CD4-positive, alpha-beta T cell treated with Interleukin-10 for 1 hour (primary cell): ENCODE results near the gene SGK1.

ENCODE experiments used
- DNase-seq: peaks from one replicate; pipeline ENCODE4 v3.0.0-alpha.2; 2020

Gene SGK1

GRCh38 chr6:134317471-134318131 lies at the start of gene SGK1:
SGK1 (minus strand) TSS chr6:134318112; CDS start chr6:134317460, 652 bp downstream.
- peak; percentile 23 for DNase-seq

DNA sequence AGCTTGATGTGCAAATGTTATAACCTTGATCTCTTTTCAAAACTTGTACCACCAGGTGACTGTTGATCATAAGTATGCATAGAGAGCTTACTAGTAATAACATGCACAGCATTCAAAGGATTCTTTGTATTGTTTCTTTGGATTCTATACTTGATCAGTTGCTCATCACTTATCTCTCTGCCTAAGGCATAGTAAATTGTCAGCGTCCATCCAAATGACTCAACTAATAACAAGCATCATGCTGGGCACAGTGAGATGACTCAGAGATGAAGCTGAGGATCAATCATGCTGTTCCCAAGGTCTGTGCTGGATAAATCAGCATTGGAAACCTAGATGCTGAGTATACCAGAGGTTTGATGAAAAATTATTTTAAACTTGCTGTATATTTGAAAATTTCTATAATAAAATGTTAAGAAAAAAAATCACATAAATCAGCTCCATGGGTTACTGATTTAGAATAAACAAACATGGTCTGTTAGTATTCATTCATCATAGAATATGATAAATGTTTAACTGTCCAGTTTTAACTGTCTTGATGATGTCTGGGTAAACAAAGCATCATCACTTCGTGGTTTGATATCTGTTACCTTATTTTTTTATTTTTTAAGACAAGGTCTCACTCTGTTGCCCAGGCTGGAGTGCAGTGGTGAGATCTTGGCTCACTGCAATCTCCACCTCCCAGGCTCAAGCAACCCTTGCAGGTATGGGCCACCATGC lies 45.6 kb upstream of the SGK1 start:
- DNase-seq, result no peak

- no peak for DNase-seq
Observed at GRCh38 chr6:134361011-134361410, 43.1 kb upstream of the SGK1 start.

DNA sequence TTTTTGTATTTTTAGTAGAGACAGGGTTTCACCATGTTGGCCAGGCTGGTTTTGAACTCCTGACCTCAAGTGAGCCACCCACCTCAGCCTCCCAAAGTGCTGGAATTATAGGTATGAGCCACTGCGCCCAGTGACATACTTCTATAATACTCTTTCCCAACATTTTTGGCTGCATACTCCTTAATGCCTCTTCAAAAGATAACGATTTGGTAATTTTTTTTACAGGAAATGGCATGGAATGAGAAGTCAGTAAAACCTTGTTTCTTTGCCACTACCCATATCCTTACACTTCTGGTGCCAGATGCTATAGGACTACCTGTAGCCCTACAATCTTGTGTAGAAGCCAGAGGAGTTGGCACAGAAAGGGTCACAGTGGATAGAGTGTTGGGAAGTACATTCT lies 41.4 kb upstream of the SGK1 start:
- no peak for DNase-seq

DNA sequence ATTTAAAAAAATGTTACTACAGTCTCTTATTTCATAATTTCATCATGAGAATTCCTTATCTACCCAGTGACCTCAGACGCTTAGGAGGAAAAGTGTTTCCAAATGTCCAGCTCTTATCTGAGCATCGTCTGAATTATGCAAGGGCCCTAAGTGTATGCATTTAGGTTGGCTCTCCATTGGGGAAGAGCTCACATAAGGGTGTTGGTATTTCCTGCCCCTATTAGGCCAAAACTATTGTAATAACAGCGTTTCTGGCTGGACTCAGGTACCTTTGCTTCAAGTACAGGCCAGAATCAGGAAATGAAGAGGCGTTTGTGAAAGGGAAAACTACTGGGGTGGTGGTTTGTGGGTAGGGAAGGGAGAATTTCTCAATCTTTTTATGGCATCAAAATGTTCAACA lies 40.4 kb upstream of the SGK1 start:
- DNase-seq, result no peak

GRCh38 chr6:134357022-134357487 lies 39.1 kb upstream of the SGK1 start:
- DNase-seq, result no peak

DNA sequence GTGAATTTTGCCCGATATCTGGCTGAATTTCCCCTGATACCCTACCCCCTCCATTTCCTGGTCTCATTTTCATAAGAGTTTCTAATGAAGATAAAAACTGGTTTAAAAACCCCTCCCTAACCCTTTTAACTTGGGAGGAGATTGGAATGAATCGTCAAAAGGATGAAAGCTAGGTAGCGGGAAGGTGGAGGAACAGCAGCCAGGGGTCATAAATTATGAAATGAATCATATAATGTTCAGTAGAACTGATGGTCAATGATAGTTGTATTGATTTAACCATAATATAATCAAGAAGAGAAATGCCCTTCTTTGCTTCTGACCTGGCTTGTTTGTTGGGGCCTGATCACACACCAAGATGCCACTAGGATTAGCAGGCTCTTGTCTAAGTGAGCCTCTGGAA lies 38.5 kb upstream of the SGK1 start:
- no peak for DNase-seq

DNA sequence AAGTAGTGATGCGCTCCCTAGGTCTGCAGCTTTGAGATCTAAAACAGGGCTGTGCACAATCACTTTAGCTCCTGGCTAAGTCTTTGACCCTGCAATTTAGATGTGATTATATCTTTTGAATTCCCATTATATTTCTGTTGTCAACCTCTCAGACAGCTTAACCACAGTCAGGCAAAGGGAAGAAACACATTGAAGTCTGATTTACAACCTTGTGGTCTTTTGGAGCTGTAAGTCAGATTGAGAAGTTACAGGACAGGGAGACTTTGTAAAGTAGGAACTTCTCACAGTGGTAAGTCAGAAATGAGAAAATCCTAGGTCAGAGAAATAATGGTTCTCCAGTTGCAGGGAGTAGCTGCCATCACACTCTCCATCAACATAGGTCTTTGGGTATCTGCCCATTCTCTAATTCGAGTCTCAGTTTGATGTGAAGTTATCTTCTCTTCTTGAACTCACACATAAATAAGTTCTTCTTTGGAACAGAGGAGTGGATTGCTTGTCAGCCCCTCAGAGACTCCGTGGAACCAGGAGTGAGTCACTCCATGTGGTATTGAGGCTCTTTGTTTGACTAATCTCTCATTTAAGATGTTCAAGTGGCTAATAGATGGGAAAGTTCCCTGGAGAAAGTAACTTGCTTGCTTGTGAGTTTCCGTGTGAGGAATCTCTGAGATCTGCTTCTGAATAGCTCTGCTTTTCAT lies 35.0 kb upstream of the SGK1 start:
- no peak for DNase-seq

- DNase-seq, result peak; percentile 19
Observed at GRCh38 chr6:134351615-134352474, 33.9 kb upstream of the SGK1 start.

GRCh38 chr6:134347885-134348805 lies 30.2 kb upstream of the SGK1 start:
- no peak for DNase-seq

DNA sequence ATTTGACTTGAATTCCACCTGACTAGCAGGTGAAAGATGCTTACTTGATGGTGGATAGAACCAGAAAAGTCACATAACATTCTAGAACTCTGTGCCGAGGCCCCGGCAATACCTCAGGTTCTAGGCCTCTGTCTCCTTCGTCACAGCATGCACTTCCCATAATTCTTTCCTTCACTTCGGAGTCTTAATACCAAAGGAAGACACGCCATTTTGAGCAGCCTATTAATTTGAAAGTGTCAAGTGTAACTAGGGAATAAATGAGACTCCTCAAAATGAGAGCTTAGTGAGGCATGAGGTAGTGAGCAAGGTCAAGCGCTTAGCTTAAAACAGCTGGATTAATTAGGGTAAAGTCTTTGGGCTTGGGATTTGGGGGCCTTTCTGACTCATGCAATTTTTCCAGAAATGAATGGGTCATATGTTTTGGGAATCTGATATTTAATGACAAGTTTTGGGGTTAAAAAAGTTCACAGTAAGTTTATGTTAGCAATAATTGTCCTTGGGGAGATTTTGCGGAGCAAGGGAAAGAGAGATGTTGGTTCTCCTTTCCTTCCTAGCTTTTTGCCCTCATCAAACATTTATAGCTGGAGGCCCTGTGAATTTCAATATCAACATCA lies 29.1 kb upstream of the SGK1 start:
- no peak for DNase-seq

DNA sequence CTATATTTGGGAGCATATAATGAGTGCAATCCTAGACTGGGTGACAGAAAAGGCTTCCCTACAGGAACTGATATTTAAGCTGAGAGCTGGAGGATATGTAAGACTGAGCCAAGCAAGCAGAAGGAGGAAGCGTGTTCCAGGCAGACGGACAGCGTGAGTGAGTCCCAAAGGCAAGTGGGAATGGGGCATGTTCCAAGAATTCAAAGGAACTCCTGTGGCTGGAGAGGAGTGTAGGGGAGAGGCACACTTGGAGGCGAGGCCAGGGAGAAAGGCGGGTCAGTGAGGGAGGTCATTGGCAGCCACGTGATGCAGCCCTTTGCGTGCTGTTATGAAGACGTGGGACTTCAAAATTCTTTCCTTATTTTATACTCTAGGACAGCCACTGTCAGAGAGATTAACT lies 27.9 kb upstream of the SGK1 start:
- DNase-seq, result no peak

GRCh38 chr6:134343066-134343465 lies 25.2 kb upstream of the SGK1 start:
- DNase-seq, result no peak

- DNase-seq, result no peak
Observed at GRCh38 chr6:134341999-134342567, 24.2 kb upstream of the SGK1 start.

GRCh38 chr6:134340179-134340975 lies 22.5 kb upstream of the SGK1 start:
- DNase-seq, result no peak

DNA sequence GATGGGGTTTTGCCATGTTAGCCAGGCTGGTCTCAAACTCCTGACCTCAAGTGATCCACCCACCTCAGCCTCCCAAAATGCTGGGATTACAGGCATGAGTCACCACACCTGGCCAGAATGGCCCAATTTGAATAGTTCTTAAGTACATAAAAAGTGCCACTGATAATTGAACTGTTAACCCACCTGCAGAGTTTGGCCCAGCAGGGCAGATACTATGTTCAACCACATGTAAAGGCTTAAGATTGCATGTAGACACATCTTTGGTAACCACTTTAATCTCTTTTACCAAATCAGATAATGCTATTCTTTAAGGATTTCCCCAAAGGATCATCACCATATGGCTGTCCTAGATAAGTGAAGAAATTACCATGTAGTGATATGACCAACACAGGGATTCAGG lies 21.3 kb upstream of the SGK1 start:
- no peak for DNase-seq

DNA sequence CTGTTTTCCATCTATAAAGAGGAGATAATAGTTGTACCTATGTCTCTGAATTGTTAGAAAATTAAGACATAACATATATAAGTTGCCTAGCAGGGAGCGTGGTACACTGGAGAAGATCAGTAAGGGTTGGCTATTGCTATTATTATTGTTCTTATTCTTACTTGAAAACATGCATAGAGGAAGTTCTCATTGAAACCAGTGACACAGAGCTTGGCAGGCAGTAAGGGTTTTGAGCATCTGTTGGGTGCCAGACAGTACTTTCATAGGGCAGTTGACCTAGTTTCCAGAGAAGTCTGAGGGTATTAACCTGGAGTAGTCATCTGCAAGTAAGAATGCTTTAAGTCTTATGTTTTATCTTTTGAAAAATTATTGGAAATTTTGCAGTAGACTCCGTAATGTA lies 13.3 kb upstream of the SGK1 start:
- DNase-seq, result no peak

DNA sequence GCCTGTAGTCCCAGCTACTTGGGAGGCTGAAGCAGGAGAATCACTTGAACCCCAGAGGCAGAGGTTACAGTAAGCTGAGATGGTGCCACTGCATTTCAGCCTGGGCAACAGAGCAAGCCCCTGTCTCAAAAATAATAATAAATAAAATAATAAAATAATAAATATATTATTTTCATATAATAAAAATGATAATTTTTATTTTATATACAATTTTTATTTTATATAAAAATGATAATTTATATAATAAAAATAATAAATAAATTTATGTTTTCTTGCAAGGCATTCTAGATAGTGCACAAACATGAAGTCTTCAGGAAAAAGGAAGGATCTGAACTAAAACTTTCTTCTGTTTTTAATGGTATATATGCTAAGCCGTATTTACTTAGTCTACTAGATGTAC lies 12.6 kb upstream of the SGK1 start:
- no peak for DNase-seq

DNA sequence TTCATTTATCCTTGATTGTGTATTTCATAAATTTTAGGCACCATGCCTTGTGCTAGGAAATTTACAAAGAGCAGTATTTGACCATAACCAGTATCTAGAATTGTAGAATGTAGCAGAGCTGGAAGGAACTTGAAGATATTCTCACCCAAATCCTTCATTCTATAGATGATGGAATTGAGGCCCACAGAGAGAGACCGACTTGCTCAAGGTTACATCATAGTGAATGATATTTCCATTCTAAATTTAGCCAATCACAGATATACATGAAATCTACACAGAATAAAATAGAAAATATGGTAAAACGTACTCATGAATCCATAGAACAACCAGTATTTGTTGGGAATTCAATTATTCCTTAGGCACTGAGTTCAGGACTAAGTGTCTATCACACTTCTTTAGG lies 10.9 kb upstream of the SGK1 start:
- no peak for DNase-seq

- no peak for DNase-seq
Observed at GRCh38 chr6:134328138-134328537, 10.2 kb upstream of the SGK1 start.
